Measurements from ENCODE around the gene AGAP3. TPM values are rescaled to one million over a fixed set of nuclear protein-coding genes. Genes with fewer than 3 reads are reported as not detected.

Gene AGAP3
- total RNA-seq, 1 experiment from 2014 or later: 70.2 TPM

- Mint-ChIP-seq H3K9me3 (ENCODE audit: unreplicated experiment) (no peaks in the 10 kb centered on the region), H3K4me1 (ENCODE audit: low read depth, unreplicated experiment) (no peaks in the 10 kb centered on the region), H3K36me3 (ENCODE audit: insufficient read depth, unreplicated experiment) (no peaks in the 10 kb centered on the region), H3K27ac (ENCODE audit: unreplicated experiment) (no peak overlapping the region), H3K4me3 (ENCODE audit: unreplicated experiment) (no peak overlapping the region), H3K27me3 (ENCODE audit: insufficient read depth, unreplicated experiment) (peaks cover 4% of the 10 kb centered on the region)
- H3K4me1 ChIP-seq: no peaks in the 10 kb centered on the region
- ChIA-PET CTCF (no interaction called here), POLR2A (interaction anchor here (0.6 kb wide), 1 partner anchor 1835 kb away, joined by 4 read pairs; no protein-coding TSS in a partner anchor)
- intact Hi-C loops (cut with micrococcal nuclease; ENCODE audit: unreplicated experiment): no loop called here
- BruUV-seq (replicated peaks): no TSS peak
- no peak for DNase-seq
- no peaks in the 10 kb centered on the region for H3K36me3 ChIP-seq (ENCODE audit: control insufficient read depth, insufficient read depth, low read length)
- H3K27me3 ChIP-seq (replicated peaks; ENCODE audit: control insufficient read depth, insufficient read depth, low read length): no peaks in the 10 kb centered on the region
- TF ChIP-seq, protein P1, sequence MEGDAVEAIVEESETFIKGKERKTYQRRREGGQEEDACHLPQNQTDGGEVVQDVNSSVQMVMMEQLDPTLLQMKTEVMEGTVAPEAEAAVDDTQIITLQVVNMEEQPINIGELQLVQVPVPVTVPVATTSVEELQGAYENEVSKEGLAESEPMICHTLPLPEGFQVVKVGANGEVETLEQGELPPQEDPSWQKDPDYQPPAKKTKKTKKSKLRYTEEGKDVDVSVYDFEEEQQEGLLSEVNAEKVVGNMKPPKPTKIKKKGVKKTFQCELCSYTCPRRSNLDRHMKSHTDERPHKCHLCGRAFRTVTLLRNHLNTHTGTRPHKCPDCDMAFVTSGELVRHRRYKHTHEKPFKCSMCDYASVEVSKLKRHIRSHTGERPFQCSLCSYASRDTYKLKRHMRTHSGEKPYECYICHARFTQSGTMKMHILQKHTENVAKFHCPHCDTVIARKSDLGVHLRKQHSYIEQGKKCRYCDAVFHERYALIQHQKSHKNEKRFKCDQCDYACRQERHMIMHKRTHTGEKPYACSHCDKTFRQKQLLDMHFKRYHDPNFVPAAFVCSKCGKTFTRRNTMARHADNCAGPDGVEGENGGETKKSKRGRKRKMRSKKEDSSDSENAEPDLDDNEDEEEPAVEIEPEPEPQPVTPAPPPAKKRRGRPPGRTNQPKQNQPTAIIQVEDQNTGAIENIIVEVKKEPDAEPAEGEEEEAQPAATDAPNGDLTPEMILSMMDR (IDR thresholded peaks at IDR 0.05; ENCODE audit: insufficient read depth in 1 of 2, low read depth in 1 of 2, low read length in 1 of 2, severe bottlenecking in 1 of 2, unreplicated experiment in 1 of 2): no peak
- no peak overlapping the region for H3K4me3 ChIP-seq (ENCODE audit: low read depth, low read length)
- no peaks in the 10 kb centered on the region for H3K9me3 ChIP-seq
Observed at GRCh38 chr7:151048911-151049463, 37.3 kb upstream of the AGAP3 start.

GRCh38 chr7:151051108-151051507 is 35.2 kb upstream of the AGAP3 start:
- ChIA-PET POLR2A (interaction anchor here (0.6 kb wide), 1 partner anchor 469 kb away, joined by 3 read pairs; no protein-coding TSS in a partner anchor), CTCF (no interaction called here)
- TF ChIP-seq, protein P1 (IDR thresholded peaks at IDR 0.05; ENCODE audit: insufficient read depth in 1 of 2, low read depth in 1 of 2, low read length in 1 of 2, severe bottlenecking in 1 of 2, unreplicated experiment in 1 of 2): no peak
- Mint-ChIP-seq H3K4me1 (ENCODE audit: low read depth, unreplicated experiment) (no peaks in the 10 kb centered on the region), H3K4me3 (ENCODE audit: unreplicated experiment) (no peak overlapping the region), H3K36me3 (ENCODE audit: insufficient read depth, unreplicated experiment) (no peaks in the 10 kb centered on the region), H3K27me3 (ENCODE audit: insufficient read depth, unreplicated experiment) (peaks cover 4% of the 10 kb centered on the region), H3K9me3 (ENCODE audit: unreplicated experiment) (no peaks in the 10 kb centered on the region), H3K27ac (ENCODE audit: unreplicated experiment) (no peak overlapping the region)
- peak in 1 of 2 experiments; percentile 59 for DNase-seq
- Histone ChIP-seq H3K4me3 (ENCODE audit: low read depth, low read length) (no peak overlapping the region), H3K36me3 (ENCODE audit: control insufficient read depth, insufficient read depth, low read length) (no peaks in the 10 kb centered on the region; the same call in 1 of the 2 replicates), H3K4me1 (no peaks in the 10 kb centered on the region), H3K27me3 (replicated peaks; ENCODE audit: control insufficient read depth, insufficient read depth, low read length) (no peaks in the 10 kb centered on the region), H3K9me3 (no peaks in the 10 kb centered on the region)
- intact Hi-C loops (cut with micrococcal nuclease; ENCODE audit: unreplicated experiment): no loop called here
- BruUV-seq (replicated peaks): no TSS peak

GRCh38 chr7:151053096-151053495 is 33.2 kb upstream of the AGAP3 start:
- CTCF ChIA-PET: no interaction called here

More at GRCh38 chr7:151053096-151053495, 33.2 kb upstream of the AGAP3 start:
- intact Hi-C loops (cut with micrococcal nuclease; ENCODE audit: unreplicated experiment): no loop called here
- peaks cover 4% of the 10 kb centered on the region for H3K27me3 Mint-ChIP-seq (ENCODE audit: insufficient read depth, unreplicated experiment)
- Histone ChIP-seq H3K4me3 (ENCODE audit: low read depth, low read length) (no peak overlapping the region), H3K27me3 (replicated peaks; ENCODE audit: control insufficient read depth, insufficient read depth, low read length) (no peaks in the 10 kb centered on the region), H3K36me3 (ENCODE audit: control insufficient read depth, insufficient read depth, low read length) (no peaks in the 10 kb centered on the region; the same call in 1 of the 2 replicates), H3K4me1 (0 out of 2 replicates have a peak, but pooled peaks cover 8% of the 10 kb centered on the region), H3K9me3 (no peaks in the 10 kb centered on the region)
- H3K36me3 Mint-ChIP-seq (ENCODE audit: insufficient read depth, unreplicated experiment): no peaks in the 10 kb centered on the region
- TF ChIP-seq, protein P1 (IDR thresholded peaks at IDR 0.05; ENCODE audit: insufficient read depth in 1 of 2, low read depth in 1 of 2, low read length in 1 of 2, severe bottlenecking in 1 of 2, unreplicated experiment in 1 of 2): no peak
- DNase-seq: no peak
- POLR2A ChIA-PET: no interaction called here
- no peaks in the 10 kb centered on the region for H3K9me3 Mint-ChIP-seq (ENCODE audit: unreplicated experiment)
- H3K4me3 Mint-ChIP-seq (ENCODE audit: unreplicated experiment): no peak overlapping the region
- no TSS peak for BruUV-seq (replicated peaks)
- peaks cover 11% of the 10 kb centered on the region for H3K4me1 Mint-ChIP-seq (ENCODE audit: low read depth, unreplicated experiment)
- no peak overlapping the region for H3K27ac Mint-ChIP-seq (ENCODE audit: unreplicated experiment)

All from Caco-2 (cell line).